ENCODE data around the gene TRABD2B. TPM values are rescaled to one million over a fixed set of nuclear protein-coding genes. Genes with fewer than 3 reads are reported as not detected.

TRABD2B gene
- total and polyA plus RNA-seq, 2 of the 13 experiments (the other 11 are each of a cell fraction or from before 2014, with no cell fraction given) = 0.04 TPM; not detected in 1

DNA sequence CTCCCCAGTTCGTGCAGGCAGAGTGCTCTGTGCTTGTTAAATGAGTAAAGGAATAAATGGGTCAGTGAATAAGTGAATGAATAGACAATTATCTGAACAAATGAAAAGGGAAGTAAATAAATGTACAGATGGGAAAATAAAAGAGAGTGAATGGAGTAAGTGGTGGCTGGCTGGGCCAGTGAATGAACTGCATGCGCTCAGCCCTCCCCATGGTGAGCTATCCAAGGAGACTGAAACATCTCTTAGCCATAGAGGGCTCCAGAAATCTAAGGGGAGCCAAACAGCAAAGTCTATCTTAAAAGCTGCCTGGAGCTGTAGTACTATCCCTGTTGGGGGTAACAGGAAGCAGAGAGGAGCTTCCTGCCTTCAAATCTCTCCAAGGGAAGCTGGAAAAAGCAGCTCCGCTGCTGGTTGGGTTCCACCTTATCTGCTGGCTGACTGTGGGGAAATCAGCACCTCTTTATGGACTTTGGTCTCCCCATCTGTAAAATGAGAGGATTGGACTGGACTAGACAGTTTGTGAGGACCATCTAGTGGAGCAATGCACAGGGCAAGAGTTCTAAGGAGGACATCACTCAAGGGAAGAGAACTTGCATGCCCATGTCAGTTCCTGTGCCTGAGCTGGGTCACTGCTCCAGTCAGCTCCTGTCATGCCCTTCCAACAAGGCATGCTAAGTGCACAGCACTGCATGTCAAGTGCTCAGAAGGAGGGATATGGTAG lies 77.9 kb downstream of the TRABD2B start (continued):
- TF ChIP-seq SMARCC2 (IDR thresholded peaks at IDR 0.05) (no peak), SATB2 (CRISPR knock-in tag; IDR thresholded peaks at IDR 0.05) (no peak), BCL6 (CRISPR knock-in tag; IDR thresholded peaks at IDR 0.05) (peak; percentile 31; the same call in 1 of the 2 replicates), ZKSCAN8 (CRISPR knock-in tag; IDR thresholded peaks at IDR 0.05; ENCODE audit: borderline replicate concordance) (no peak), DR1 (CRISPR knock-in tag; IDR thresholded peaks at IDR 0.05) (no peak), RBM22 (optimal IDR thresholded peaks at IDR 0.05; ENCODE audit: low read length) (no peak), FOXO1 (CRISPR knock-in tag; IDR thresholded peaks at IDR 0.05) (no peak), TGIF2 (CRISPR knock-in tag; IDR thresholded peaks at IDR 0.05) (no peak), ZFP36L1 (CRISPR knock-in tag; IDR thresholded peaks at IDR 0.05) (no peak), CEBPB (IDR thresholded peaks at IDR 0.05; ENCODE audit: borderline replicate concordance, low read depth, low read length) (peak; percentile 65; the same call in 1 of the 2 replicates), KLF15 (CRISPR knock-in tag; IDR thresholded peaks at IDR 0.05; ENCODE audit: borderline replicate concordance) (no peak), CREB1 (IDR thresholded peaks at IDR 0.05) (no peak), CREB1 (CRISPR knock-in tag; IDR thresholded peaks at IDR 0.05) (peak; percentile 68), BRD4 (CRISPR knock-in tag; IDR thresholded peaks at IDR 0.05) (peak; percentile 71; the same call in 1 of the 2 replicates), ESRRA (CRISPR knock-in tag; IDR thresholded peaks at IDR 0.05; ENCODE audit: low read depth) (no peak), RBM39 (IDR thresholded peaks at IDR 0.05; ENCODE audit: low read depth, low read length, poor library complexity, severe bottlenecking) (no peak), ZNF605 (CRISPR knock-in tag; IDR thresholded peaks at IDR 0.05) (peak; percentile 21; the same call in 1 of the 2 replicates), HDAC2 (CRISPR knock-in tag; IDR thresholded peaks at IDR 0.05) (peak; percentile 74), ZNF678 (CRISPR knock-in tag; IDR thresholded peaks at IDR 0.05) (no peak), ZNF878 (CRISPR knock-in tag; IDR thresholded peaks at IDR 0.05) (no peak), FOXK1 (CRISPR knock-in tag; IDR thresholded peaks at IDR 0.05; ENCODE audit: borderline replicate concordance, low read depth) (no peak), ISX (CRISPR knock-in tag; conservative IDR thresholded peaks at IDR 0.05) (no peak)
- TF ChIP-seq, protein P1, sequence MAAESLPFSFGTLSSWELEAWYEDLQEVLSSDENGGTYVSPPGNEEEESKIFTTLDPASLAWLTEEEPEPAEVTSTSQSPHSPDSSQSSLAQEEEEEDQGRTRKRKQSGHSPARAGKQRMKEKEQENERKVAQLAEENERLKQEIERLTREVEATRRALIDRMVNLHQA (CRISPR knock-in tag; IDR thresholded peaks at IDR 0.05) = no peak
- TF ChIP-seq, protein P2, sequence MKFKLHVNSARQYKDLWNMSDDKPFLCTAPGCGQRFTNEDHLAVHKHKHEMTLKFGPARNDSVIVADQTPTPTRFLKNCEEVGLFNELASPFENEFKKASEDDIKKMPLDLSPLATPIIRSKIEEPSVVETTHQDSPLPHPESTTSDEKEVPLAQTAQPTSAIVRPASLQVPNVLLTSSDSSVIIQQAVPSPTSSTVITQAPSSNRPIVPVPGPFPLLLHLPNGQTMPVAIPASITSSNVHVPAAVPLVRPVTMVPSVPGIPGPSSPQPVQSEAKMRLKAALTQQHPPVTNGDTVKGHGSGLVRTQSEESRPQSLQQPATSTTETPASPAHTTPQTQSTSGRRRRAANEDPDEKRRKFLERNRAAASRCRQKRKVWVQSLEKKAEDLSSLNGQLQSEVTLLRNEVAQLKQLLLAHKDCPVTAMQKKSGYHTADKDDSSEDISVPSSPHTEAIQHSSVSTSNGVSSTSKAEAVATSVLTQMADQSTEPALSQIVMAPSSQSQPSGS (CRISPR knock-in tag; IDR thresholded peaks at IDR 0.05) = no peak
- TF ChIP-seq, protein P3, sequence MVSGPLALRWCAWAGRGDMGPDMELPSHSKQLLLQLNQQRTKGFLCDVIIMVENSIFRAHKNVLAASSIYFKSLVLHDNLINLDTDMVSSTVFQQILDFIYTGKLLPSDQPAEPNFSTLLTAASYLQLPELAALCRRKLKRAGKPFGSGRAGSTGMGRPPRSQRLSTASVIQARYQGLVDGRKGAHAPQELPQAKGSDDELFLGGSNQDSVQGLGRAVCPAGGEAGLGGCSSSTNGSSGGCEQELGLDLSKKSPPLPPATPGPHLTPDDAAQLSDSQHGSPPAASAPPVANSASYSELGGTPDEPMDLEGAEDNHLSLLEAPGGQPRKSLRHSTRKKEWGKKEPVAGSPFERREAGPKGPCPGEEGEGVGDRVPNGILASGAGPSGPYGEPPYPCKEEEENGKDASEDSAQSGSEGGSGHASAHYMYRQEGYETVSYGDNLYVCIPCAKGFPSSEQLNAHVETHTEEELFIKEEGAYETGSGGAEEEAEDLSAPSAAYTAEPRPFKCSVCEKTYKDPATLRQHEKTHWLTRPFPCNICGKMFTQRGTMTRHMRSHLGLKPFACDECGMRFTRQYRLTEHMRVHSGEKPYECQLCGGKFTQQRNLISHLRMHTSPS (CRISPR knock-in tag; IDR thresholded peaks at IDR 0.05; ENCODE audit: low read depth) = no peak
- TF ChIP-seq, protein P4, sequence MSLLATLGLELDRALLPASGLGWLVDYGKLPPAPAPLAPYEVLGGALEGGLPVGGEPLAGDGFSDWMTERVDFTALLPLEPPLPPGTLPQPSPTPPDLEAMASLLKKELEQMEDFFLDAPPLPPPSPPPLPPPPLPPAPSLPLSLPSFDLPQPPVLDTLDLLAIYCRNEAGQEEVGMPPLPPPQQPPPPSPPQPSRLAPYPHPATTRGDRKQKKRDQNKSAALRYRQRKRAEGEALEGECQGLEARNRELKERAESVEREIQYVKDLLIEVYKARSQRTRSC (CRISPR knock-in tag; IDR thresholded peaks at IDR 0.05; ENCODE audit: low read depth) = no peak
- TF ChIP-seq, protein P5, sequence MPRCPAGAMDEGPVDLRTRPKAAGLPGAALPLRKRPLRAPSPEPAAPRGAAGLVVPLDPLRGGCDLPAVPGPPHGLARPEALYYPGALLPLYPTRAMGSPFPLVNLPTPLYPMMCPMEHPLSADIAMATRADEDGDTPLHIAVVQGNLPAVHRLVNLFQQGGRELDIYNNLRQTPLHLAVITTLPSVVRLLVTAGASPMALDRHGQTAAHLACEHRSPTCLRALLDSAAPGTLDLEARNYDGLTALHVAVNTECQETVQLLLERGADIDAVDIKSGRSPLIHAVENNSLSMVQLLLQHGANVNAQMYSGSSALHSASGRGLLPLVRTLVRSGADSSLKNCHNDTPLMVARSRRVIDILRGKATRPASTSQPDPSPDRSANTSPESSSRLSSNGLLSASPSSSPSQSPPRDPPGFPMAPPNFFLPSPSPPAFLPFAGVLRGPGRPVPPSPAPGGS (CRISPR knock-in tag; IDR thresholded peaks at IDR 0.05) = no peak
